Measurements from ENCODE around the gene MGAT4B.

DNA sequence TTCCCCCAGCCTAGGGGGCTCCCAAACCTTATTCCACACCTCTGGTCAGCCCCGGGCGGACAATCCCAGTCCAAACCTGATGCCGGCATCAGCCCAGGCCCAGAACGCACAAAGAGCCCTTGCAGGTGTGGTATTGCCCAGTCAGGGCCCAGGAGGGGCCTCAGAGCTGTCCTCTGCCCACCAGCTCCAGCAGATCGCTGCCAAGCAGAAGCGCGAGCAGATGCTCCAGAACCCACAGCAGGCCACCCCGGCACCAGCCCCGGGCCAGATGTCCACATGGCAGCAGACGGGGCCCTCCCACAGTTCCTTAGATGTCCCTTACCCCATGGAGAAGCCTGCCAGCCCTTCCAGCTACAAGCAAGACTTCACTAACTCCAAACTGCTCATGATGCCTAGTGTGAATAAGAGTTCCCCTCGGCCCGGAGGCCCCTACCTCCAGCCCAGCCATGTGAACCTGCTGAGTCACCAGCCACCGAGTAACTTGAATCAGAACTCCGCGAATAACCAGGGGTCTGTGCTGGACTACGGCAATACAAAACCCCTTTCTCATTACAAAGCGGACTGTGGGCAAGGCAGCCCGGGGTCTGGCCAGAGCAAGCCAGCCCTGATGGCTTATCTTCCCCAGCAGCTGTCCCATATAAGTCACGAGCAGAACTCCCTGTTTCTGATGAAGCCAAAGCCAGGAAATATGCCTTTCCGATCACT, 40.5 kb downstream of the MGAT4B start:
- TF ChIP-seq, protein P1, sequence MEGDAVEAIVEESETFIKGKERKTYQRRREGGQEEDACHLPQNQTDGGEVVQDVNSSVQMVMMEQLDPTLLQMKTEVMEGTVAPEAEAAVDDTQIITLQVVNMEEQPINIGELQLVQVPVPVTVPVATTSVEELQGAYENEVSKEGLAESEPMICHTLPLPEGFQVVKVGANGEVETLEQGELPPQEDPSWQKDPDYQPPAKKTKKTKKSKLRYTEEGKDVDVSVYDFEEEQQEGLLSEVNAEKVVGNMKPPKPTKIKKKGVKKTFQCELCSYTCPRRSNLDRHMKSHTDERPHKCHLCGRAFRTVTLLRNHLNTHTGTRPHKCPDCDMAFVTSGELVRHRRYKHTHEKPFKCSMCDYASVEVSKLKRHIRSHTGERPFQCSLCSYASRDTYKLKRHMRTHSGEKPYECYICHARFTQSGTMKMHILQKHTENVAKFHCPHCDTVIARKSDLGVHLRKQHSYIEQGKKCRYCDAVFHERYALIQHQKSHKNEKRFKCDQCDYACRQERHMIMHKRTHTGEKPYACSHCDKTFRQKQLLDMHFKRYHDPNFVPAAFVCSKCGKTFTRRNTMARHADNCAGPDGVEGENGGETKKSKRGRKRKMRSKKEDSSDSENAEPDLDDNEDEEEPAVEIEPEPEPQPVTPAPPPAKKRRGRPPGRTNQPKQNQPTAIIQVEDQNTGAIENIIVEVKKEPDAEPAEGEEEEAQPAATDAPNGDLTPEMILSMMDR (IDR thresholded peaks at IDR 0.05) = no peak
- no peak for TF ChIP-seq POLR2A (IDR thresholded peaks at IDR 0.05)
